ENCODE results near the gene CRYZL1. TPM values are rescaled to one million over a fixed set of nuclear protein-coding genes. Genes with fewer than 3 reads are reported as not detected.

CRYZL1 gene
- total and polyA plus RNA-seq, 2 experiments from 2014 or later: 13.6 to 37.4 TPM

GRCh38 chr21:33557447-33557846, 84.1 kb downstream of the CRYZL1 start:
- Histone ChIP-seq H3K4me1 (ENCODE audit: insufficient read depth) (peaks cover 8% of the 10 kb centered on the region; the same call in 1 of the 2 replicates), H3K4me3 (no peak overlapping the region), H3F3A (ENCODE audit: insufficient read depth) (peaks cover 45% of the 10 kb centered on the region), H3K9ac (no peak overlapping the region), H3K27me3 (replicated peaks; ENCODE audit: insufficient read depth) (no peaks in the 10 kb centered on the region), H3K9me2 (ENCODE audit: insufficient read depth) (no peaks in the 10 kb centered on the region), H2AFZ (no peak overlapping the region), H3K79me2 (ENCODE audit: insufficient read depth) (peaks cover 100% of the 10 kb centered on the region), H3K9me3 (ENCODE audit: low read depth) (no peaks in the 10 kb centered on the region), H3K36me3 (ENCODE audit: low read depth) (peaks cover 82% of the 10 kb centered on the region), H4K20me1 (ENCODE audit: insufficient read depth) (peaks cover 7% of the 10 kb centered on the region), H3K4me2 (ENCODE audit: unreplicated experiment) (no peak overlapping the region), H3K27ac (no peak overlapping the region)
- in situ Hi-C loops (cut with MboI): no loop called here
- no peak for TF ChIP-seq EZH2 (IDR thresholded peaks at IDR 0.05; ENCODE audit: insufficient read depth, poor library complexity, severe bottlenecking)
- TF ChIP-seq EZH2phosphoT487 (IDR thresholded peaks at IDR 0.05; ENCODE audit: insufficient read depth, low read depth): no peak
- DNase-seq: no peak
- 98 to 99% methylated on average over 19 of the region's 19 CpGs for WGBS, 2 experiments (ENCODE audit: low coverage in 1 of 2, low lambda C conversion rate in 2 of 2, missing lambda C conversion rate in 2 of 2)

- TF ChIP-seq EZH2 (IDR thresholded peaks at IDR 0.05; ENCODE audit: insufficient read depth, poor library complexity, severe bottlenecking) (no peak), EZH2phosphoT487 (IDR thresholded peaks at IDR 0.05; ENCODE audit: insufficient read depth, low read depth) (no peak)
- peaks cover 8% of the 10 kb centered on the region; the same call in 1 of the 2 replicates for H3K4me1 ChIP-seq (ENCODE audit: insufficient read depth)
- peaks cover 100% of the 10 kb centered on the region for H3K79me2 ChIP-seq (ENCODE audit: insufficient read depth)
- no peak overlapping the region for H3K9ac ChIP-seq
- peaks cover 70% of the 10 kb centered on the region for H3K36me3 ChIP-seq (ENCODE audit: low read depth)
- H2AFZ ChIP-seq: no peak overlapping the region
- WGBS, 2 experiments (ENCODE audit: low coverage in 1 of 2, low lambda C conversion rate in 2 of 2, missing lambda C conversion rate in 2 of 2): 97 to 98% methylated on average over 17 to 32 of the region's 32 CpGs
- H3K9me2 ChIP-seq (ENCODE audit: insufficient read depth): no peaks in the 10 kb centered on the region
- peaks cover 37% of the 10 kb centered on the region for H3F3A ChIP-seq (ENCODE audit: insufficient read depth)
- no peak overlapping the region for H3K4me3 ChIP-seq
- no peak overlapping the region for H3K27ac ChIP-seq
- DNase-seq: no peak
- H3K27me3 ChIP-seq (replicated peaks; ENCODE audit: insufficient read depth): no peaks in the 10 kb centered on the region
- no peaks in the 10 kb centered on the region for H3K9me3 ChIP-seq (ENCODE audit: low read depth)
- H4K20me1 ChIP-seq (ENCODE audit: insufficient read depth): peaks cover 7% of the 10 kb centered on the region
- H3K4me2 ChIP-seq (ENCODE audit: unreplicated experiment): no peak overlapping the region
- in situ Hi-C loops (cut with MboI): no loop called here
These were observed 86.6 kb downstream of the CRYZL1 start for GRCh38 chr21:33554982-33555344.

GRCh38 chr21:33554236-33554981, 87.1 kb downstream of the CRYZL1 start:
- Histone ChIP-seq H3K27me3 (replicated peaks; ENCODE audit: insufficient read depth) (no peaks in the 10 kb centered on the region), H3K79me2 (ENCODE audit: insufficient read depth) (peaks cover 100% of the 10 kb centered on the region), H3K4me1 (ENCODE audit: insufficient read depth) (peaks cover 8% of the 10 kb centered on the region; the same call in 1 of the 2 replicates), H3K9me2 (ENCODE audit: insufficient read depth) (no peaks in the 10 kb centered on the region), H3K4me3 (no peak overlapping the region), H3K27ac (no peak overlapping the region), H3K9me3 (ENCODE audit: low read depth) (no peaks in the 10 kb centered on the region), H3K9ac (no peak overlapping the region), H2AFZ (no peak overlapping the region), H3K4me2 (ENCODE audit: unreplicated experiment) (no peak overlapping the region), H3K36me3 (ENCODE audit: low read depth) (peaks cover 70% of the 10 kb centered on the region), H4K20me1 (ENCODE audit: insufficient read depth) (peaks cover 7% of the 10 kb centered on the region), H3F3A (ENCODE audit: insufficient read depth) (peaks cover 32% of the 10 kb centered on the region)
- TF ChIP-seq EZH2phosphoT487 (IDR thresholded peaks at IDR 0.05; ENCODE audit: insufficient read depth, low read depth): no peak
- no peak for TF ChIP-seq EZH2 (IDR thresholded peaks at IDR 0.05; ENCODE audit: insufficient read depth, poor library complexity, severe bottlenecking)
- no peak for DNase-seq
- in situ Hi-C loops (cut with MboI): no loop called here
- 91 to 93% methylated on average over 18 of the region's 18 CpGs for WGBS, 2 experiments (ENCODE audit: low coverage in 1 of 2, low lambda C conversion rate in 2 of 2, missing lambda C conversion rate in 2 of 2)

GRCh38 chr21:33552999-33553598, 88.4 kb downstream of the CRYZL1 start:
- peaks cover 100% of the 10 kb centered on the region for H3K79me2 ChIP-seq (ENCODE audit: insufficient read depth)
- H3K4me2 ChIP-seq (ENCODE audit: unreplicated experiment): no peak overlapping the region
- in situ Hi-C loops (cut with MboI): no loop called here
- no peaks in the 10 kb centered on the region for H3K9me3 ChIP-seq (ENCODE audit: low read depth)
- H2AFZ ChIP-seq: no peak overlapping the region
- H3K36me3 ChIP-seq (ENCODE audit: low read depth): peaks cover 69% of the 10 kb centered on the region
- peaks cover 8% of the 10 kb centered on the region; the same call in 1 of the 2 replicates for H4K20me1 ChIP-seq (ENCODE audit: insufficient read depth)
- H3K27me3 ChIP-seq (replicated peaks; ENCODE audit: insufficient read depth): no peaks in the 10 kb centered on the region
- H3K9me2 ChIP-seq (ENCODE audit: insufficient read depth): no peaks in the 10 kb centered on the region
- no peak overlapping the region for H3K9ac ChIP-seq
- no peak overlapping the region for H3K27ac ChIP-seq
- H3K4me1 ChIP-seq (ENCODE audit: insufficient read depth): peaks cover 8% of the 10 kb centered on the region; the same call in 1 of the 2 replicates
- TF ChIP-seq EZH2phosphoT487 (IDR thresholded peaks at IDR 0.05; ENCODE audit: insufficient read depth, low read depth) (no peak), EZH2 (IDR thresholded peaks at IDR 0.05; ENCODE audit: insufficient read depth, poor library complexity, severe bottlenecking) (no peak)
- WGBS, 2 experiments (ENCODE audit: low coverage in 1 of 2, low lambda C conversion rate in 2 of 2, missing lambda C conversion rate in 2 of 2): 97 to 99% methylated on average over 12 of the region's 12 CpGs
- DNase-seq: no peak
- H3K4me3 ChIP-seq: no peak overlapping the region
- peaks cover 23% of the 10 kb centered on the region for H3F3A ChIP-seq (ENCODE audit: insufficient read depth)
